Natural killer cell (primary cell): ENCODE data around the gene BUD13. TPM values are rescaled to one million over a fixed set of nuclear protein-coding genes. Genes with fewer than 3 reads are reported as not detected.

Experiments used
- ATAC-seq, 3 donors: fragments of 150-1000 bp in 2 of 3; fragments of 200-7000 bp in 1 of 3; cut with Tn5 transposase; 1 replicate in 1 of 3; 2 replicates in 2 of 3; pipeline ENCODE4 v1.10.0; 2021; ENCODE audit warnings: mild to moderate bottlenecking in 2 of 3, moderate library complexity in 2 of 3
- DNase-seq, 2 donors: peaks; one replicate each; pipeline versions ENCODE4 v3.0.0 to v3.0.0-alpha.2; 2013 to 2021; ENCODE audit warnings: mixed read lengths in 1 of 2
- H3K27ac ChIP-seq: one replicate; pipeline ENCODE4 v1.5.1; 2013; ENCODE audit warnings: mild to moderate bottlenecking, low read length
- H3K27me3 ChIP-seq: one replicate; pipeline ENCODE4 v1.6.1; 2013; ENCODE audit warnings: low read length; ENCODE audit not compliant: control insufficient read depth, insufficient read depth
- H3K36me3 ChIP-seq: one replicate; pipeline ENCODE4 v1.6.1; 2013; ENCODE audit warnings: low read length; ENCODE audit not compliant: control insufficient read depth, insufficient read depth
- H3K4me1 ChIP-seq: one replicate; pipeline ENCODE4 v1.6.1; 2013; ENCODE audit warnings: low read length; ENCODE audit not compliant: control insufficient read depth, insufficient read depth
- H3K4me3 ChIP-seq: one replicate; pipeline ENCODE4 v1.5.1; 2013; ENCODE audit warnings: low read length
- H3K9me3 ChIP-seq: one replicate; pipeline ENCODE4 v1.6.1; 2013; ENCODE audit warnings: low read length; ENCODE audit not compliant: control insufficient read depth, insufficient read depth
- H3K27ac Mint-ChIP-seq, 2 donors: one replicate each; pipeline ENCODE4 v1.8.0; 2022; ENCODE audit warnings: mild to moderate bottlenecking in 2 of 2, mixed read lengths in 2 of 2, moderate library complexity in 1 of 2
- H3K27me3 Mint-ChIP-seq, 2 donors: one replicate each; pipeline ENCODE4 v1.8.0; 2022; ENCODE audit warnings: low read depth in 2 of 2, mixed read lengths in 2 of 2
- H3K36me3 Mint-ChIP-seq: one replicate; pipeline ENCODE4 v1.8.0; 2022; ENCODE audit warnings: mixed read lengths
- H3K4me1 Mint-ChIP-seq, 2 donors: one replicate each; pipeline ENCODE4 v1.8.0; 2022; ENCODE audit warnings: mixed read lengths in 2 of 2
- H3K4me3 Mint-ChIP-seq: one replicate; pipeline ENCODE4 v1.8.0; 2022; ENCODE audit warnings: mild to moderate bottlenecking, moderate library complexity, mixed read lengths
- H3K9me3 Mint-ChIP-seq, 2 donors: one replicate each; pipeline ENCODE4 v1.8.0; 2022; ENCODE audit warnings: mixed read lengths in 2 of 2
- CTCF ChIP-seq: fragments of 200-600 bp; IDR thresholded peaks from one replicate; pipeline ENCODE4 v1.8.0; 2022; ENCODE audit warnings: antibody characterized with exemption
- WGBS: methylation state at CpG from one replicate; pipeline ENCODE4 v1.1.7; 2013; ENCODE audit warnings: missing lambda C conversion rate; ENCODE audit not compliant: insufficient coverage; 5-methylcytosine and 5-hydroxymethylcytosine counted together
- intact Hi-C: fragments of 100-400 bp; cut with micrococcal nuclease; formaldehyde crosslinking; loops from one replicate; pipeline ENCODE4 v1.14.2; 2022
- total RNA-seq, 4 donors: library from RNA; stranded (reverse); fragments of 120-200 nt in 1 of 4; gene quantifications; one replicate each; pipeline versions ENCODE4 v1.2.3 to v1.2.4, GENCODE V29; 2013 to 2022

The BUD13 gene
- total RNA-seq, 3 donors from 2014 or later (not counting 1 experiment from before 2014, with no cell fraction given), result 13.5 to 16.0 (median 13.7) TPM

- no peak for DNase-seq
- Histone ChIP-seq H3K36me3 (no peaks in the 10 kb centered on the region), H3K4me1 (peaks cover 11% of the 10 kb centered on the region), H3K4me3 (no peak overlapping the region), H3K9me3 (no peaks in the 10 kb centered on the region), H3K27me3 (no peaks in the 10 kb centered on the region), H3K27ac (no peak overlapping the region)
- no peaks in the 10 kb centered on the region for H3K36me3 Mint-ChIP-seq
- H3K9me3 Mint-ChIP-seq, result no peaks in the 10 kb centered on the region
- H3K27me3 Mint-ChIP-seq, result peaks cover under 1 to 2% of the 10 kb centered on the region in 2 donors
- intact Hi-C loops, result loop anchor here (5.0 kb wide), 1 partner anchor 59 kb away; no protein-coding TSS in a partner anchor
- peaks cover 2 to 12% of the 10 kb centered on the region in 2 donors for H3K4me1 Mint-ChIP-seq
- 93% methylated on average over 1 of the region's 1 CpG for WGBS
- ATAC-seq, result no peak
- H3K27ac Mint-ChIP-seq, result no peak overlapping the region
- no peak for TF ChIP-seq CTCF
- no peak overlapping the region for H3K4me3 Mint-ChIP-seq
Observed at GRCh38 chr11:116793772-116794097, 20.9 kb upstream of the BUD13 start.

- H3K27ac ChIP-seq, result no peak overlapping the region
- H3K9me3 Mint-ChIP-seq, result no peaks in the 10 kb centered on the region
- no peaks in the 10 kb centered on the region for H3K36me3 ChIP-seq
- H3K27me3 ChIP-seq, result no peaks in the 10 kb centered on the region
- ATAC-seq (no peak), DNase-seq (no peak)
- no peak overlapping the region for H3K27ac Mint-ChIP-seq
- H3K36me3 Mint-ChIP-seq, result no peaks in the 10 kb centered on the region
- H3K27me3 Mint-ChIP-seq, result no peaks in the 10 kb centered on the region
- peaks cover 17% of the 10 kb centered on the region for H3K4me1 ChIP-seq
- TF ChIP-seq CTCF, result no peak
- no peak overlapping the region for H3K4me3 ChIP-seq
- 93% methylated on average over 7 of the region's 8 CpGs for WGBS
- peaks cover 8 to 18% of the 10 kb centered on the region in 2 donors for H3K4me1 Mint-ChIP-seq
- no peak overlapping the region for H3K4me3 Mint-ChIP-seq
- intact Hi-C loops, result loop anchor here (5.0 kb wide), 1 partner anchor 59 kb away; no protein-coding TSS in a partner anchor
- no peaks in the 10 kb centered on the region for H3K9me3 ChIP-seq
Observed at GRCh38 chr11:116792869-116793771, 20.3 kb upstream of the BUD13 start.

GRCh38 chr11:116792144-116792868 lies 19.5 kb upstream of the BUD13 start:
- DNase-seq (no peak), ATAC-seq (no peak)
- Mint-ChIP-seq H3K4me3 (no peak overlapping the region), H3K27ac (no peak overlapping the region), H3K36me3 (no peaks in the 10 kb centered on the region), H3K9me3 (no peaks in the 10 kb centered on the region), H3K27me3 (no peaks in the 10 kb centered on the region), H3K4me1 (peaks cover 11 to 23% of the 10 kb centered on the region in 2 donors)
- H3K9me3 ChIP-seq, result no peaks in the 10 kb centered on the region
- no peaks in the 10 kb centered on the region for H3K27me3 ChIP-seq
- intact Hi-C loops, result loop anchor here (5.0 kb wide), 1 partner anchor 60 kb away; no protein-coding TSS in a partner anchor
- peaks cover 21% of the 10 kb centered on the region for H3K4me1 ChIP-seq
- 92% methylated on average over 8 of the region's 8 CpGs for WGBS
- H3K36me3 ChIP-seq, result no peaks in the 10 kb centered on the region
- TF ChIP-seq CTCF, result no peak
- H3K27ac ChIP-seq, result no peak overlapping the region
- no peak overlapping the region for H3K4me3 ChIP-seq
